Fibroblast of skin of right biceps (primary cell): Measurements from ENCODE around the gene MAPK7.
"Not testable (repeated sequence)": the region's sequence is repeated elsewhere in the genome, so short reads cannot be mapped to it uniquely, and the experiment has no call there.

ENCODE experiments used
- DNase-seq: peaks from one replicate; pipeline ENCODE4 v3.0.0-alpha.2; 2013

MAPK7 gene

GRCh38 chr17:19343671-19344151 is 34.6 kb upstream of the MAPK7 start:
- DNase-seq = no peak

GRCh38 chr17:19344311-19345066 is 33.8 kb upstream of the MAPK7 start:
- no peak for DNase-seq

- DNase-seq = no peak
Measured at GRCh38 chr17:19345067-19345460, 33.2 kb upstream of the MAPK7 start.

GRCh38 chr17:19345486-19346350 is 32.6 kb upstream of the MAPK7 start:
- DNase-seq = no peak

- peak; percentile 85 for DNase-seq
Measured at GRCh38 chr17:19346351-19347255, 31.7 kb upstream of the MAPK7 start.

- no peak for DNase-seq
Measured at GRCh38 chr17:19347323-19348080, 30.8 kb upstream of the MAPK7 start.

GRCh38 chr17:19348081-19348650 is 30.1 kb upstream of the MAPK7 start:
- no peak for DNase-seq

GRCh38 chr17:19348806-19349205 is 29.5 kb upstream of the MAPK7 start:
- DNase-seq = no peak

GRCh38 chr17:19353401-19353800 is 24.9 kb upstream of the MAPK7 start:
- DNase-seq = not testable (repeated sequence)

- no peak for DNase-seq
Measured at GRCh38 chr17:19354748-19355147, 23.6 kb upstream of the MAPK7 start.

- DNase-seq = no peak
Measured at GRCh38 chr17:19357351-19357750, 20.9 kb upstream of the MAPK7 start.

GRCh38 chr17:19357761-19358160 is 20.5 kb upstream of the MAPK7 start:
- no peak for DNase-seq

- no peak for DNase-seq
Measured at GRCh38 chr17:19359151-19359550, 19.1 kb upstream of the MAPK7 start.

- no peak for DNase-seq
Measured at GRCh38 chr17:19359856-19360255, 18.4 kb upstream of the MAPK7 start.

- no peak for DNase-seq
Measured at GRCh38 chr17:19360772-19361171, 17.5 kb upstream of the MAPK7 start.

GRCh38 chr17:19361326-19361725 is 17.0 kb upstream of the MAPK7 start:
- peak; percentile 44 for DNase-seq

GRCh38 chr17:19361944-19362276 is 16.4 kb upstream of the MAPK7 start:
- DNase-seq = no peak

- peak; percentile 91 for DNase-seq
Measured at GRCh38 chr17:19362277-19363113, 15.8 kb upstream of the MAPK7 start, which contains the start of gene B9D1. Gene B9D1, minus strand, starts transcription at chr17:19362723. Its CDS starts 154 bp downstream, at chr17:19362569.

- no peak for DNase-seq
Measured at GRCh38 chr17:19363114-19363438, 15.2 kb upstream of the MAPK7 start.

GRCh38 chr17:19363460-19364035 is 14.8 kb upstream of the MAPK7 start:
- DNase-seq = no peak
